ENCODE data around the gene MDM2.

DNA sequence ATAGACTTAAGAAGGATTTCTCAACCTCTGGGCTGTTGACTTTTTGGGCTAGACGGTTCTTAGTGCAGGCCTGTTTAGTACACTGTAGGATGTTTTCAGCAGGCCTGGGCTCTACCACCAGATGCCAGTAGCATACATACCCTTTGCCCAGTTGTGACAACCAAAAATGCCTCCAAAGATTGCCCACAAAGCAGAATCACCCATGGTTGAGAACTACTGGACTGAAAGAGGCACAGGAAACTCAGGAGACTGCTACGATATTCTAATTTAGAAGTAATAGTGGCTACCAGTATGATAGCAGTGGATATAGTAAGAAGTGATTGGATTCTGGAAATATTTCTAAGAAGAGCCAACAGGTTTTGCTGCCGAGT lies 46.5 kb upstream of the MDM2 start:
- no peak for TF ChIP-seq ZNF133 (CRISPR knock-in tag; IDR thresholded peaks at IDR 0.05)
- no peak for TF ChIP-seq RBM39 (optimal IDR thresholded peaks at IDR 0.05; ENCODE audit: low read depth, low read length)
- TF ChIP-seq FOS (IDR thresholded peaks at IDR 0.05; ENCODE audit: extremely low read depth, insufficient read length) = no peak
- TF ChIP-seq, protein P1, sequence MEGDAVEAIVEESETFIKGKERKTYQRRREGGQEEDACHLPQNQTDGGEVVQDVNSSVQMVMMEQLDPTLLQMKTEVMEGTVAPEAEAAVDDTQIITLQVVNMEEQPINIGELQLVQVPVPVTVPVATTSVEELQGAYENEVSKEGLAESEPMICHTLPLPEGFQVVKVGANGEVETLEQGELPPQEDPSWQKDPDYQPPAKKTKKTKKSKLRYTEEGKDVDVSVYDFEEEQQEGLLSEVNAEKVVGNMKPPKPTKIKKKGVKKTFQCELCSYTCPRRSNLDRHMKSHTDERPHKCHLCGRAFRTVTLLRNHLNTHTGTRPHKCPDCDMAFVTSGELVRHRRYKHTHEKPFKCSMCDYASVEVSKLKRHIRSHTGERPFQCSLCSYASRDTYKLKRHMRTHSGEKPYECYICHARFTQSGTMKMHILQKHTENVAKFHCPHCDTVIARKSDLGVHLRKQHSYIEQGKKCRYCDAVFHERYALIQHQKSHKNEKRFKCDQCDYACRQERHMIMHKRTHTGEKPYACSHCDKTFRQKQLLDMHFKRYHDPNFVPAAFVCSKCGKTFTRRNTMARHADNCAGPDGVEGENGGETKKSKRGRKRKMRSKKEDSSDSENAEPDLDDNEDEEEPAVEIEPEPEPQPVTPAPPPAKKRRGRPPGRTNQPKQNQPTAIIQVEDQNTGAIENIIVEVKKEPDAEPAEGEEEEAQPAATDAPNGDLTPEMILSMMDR (IDR thresholded peaks at IDR 0.05 in 2 of 3, conservative IDR thresholded peaks at IDR 0.05 in 1 of 3; ENCODE audit: insufficient read depth in 2 of 3, low read depth in 1 of 3, low read length in 3 of 3) = no peak
- no peak for TF ChIP-seq EZH2 (IDR thresholded peaks at IDR 0.05; ENCODE audit: borderline replicate concordance, low read depth, low read length)
- TF ChIP-seq XRCC3 (IDR thresholded peaks at IDR 0.05) = no peak

Data from K562 (cell line).